Measurements from ENCODE around the gene IL7R.

Gene IL7R

GRCh38 chr5:35904443-35905132 lies 47.9 kb downstream of the IL7R start:
- DNase-seq (ENCODE audit: low read depth in 2 of 2): no peak

GRCh38 chr5:35908228-35908627 lies 51.5 kb downstream of the IL7R start:
- DNase-seq (ENCODE audit: low read depth in 2 of 2): no peak

- no peak for DNase-seq (ENCODE audit: low read depth in 2 of 2)
Observed at GRCh38 chr5:35908814-35909213, 52.1 kb downstream of the IL7R start.

GRCh38 chr5:35919191-35919590 lies 62.5 kb downstream of the IL7R start:
- no peak for DNase-seq (ENCODE audit: low read depth in 2 of 2)

- DNase-seq (ENCODE audit: low read depth in 2 of 2): no peak
Observed at GRCh38 chr5:35920890-35921289, 64.2 kb downstream of the IL7R start.

- DNase-seq (ENCODE audit: low read depth in 2 of 2): no peak
Observed at GRCh38 chr5:35921930-35922329, 65.2 kb downstream of the IL7R start.

GRCh38 chr5:35922468-35922867 lies 65.8 kb downstream of the IL7R start:
- DNase-seq (ENCODE audit: low read depth in 2 of 2): no peak

GRCh38 chr5:35924122-35924949 lies 67.6 kb downstream of the IL7R start:
- no peak for DNase-seq (ENCODE audit: low read depth in 2 of 2)

GRCh38 chr5:35924950-35925722 lies 68.4 kb downstream of the IL7R start:
- peak; percentile 75 to 85 for DNase-seq (ENCODE audit: low read depth in 2 of 2)

- DNase-seq (ENCODE audit: low read depth in 2 of 2): peak in 1 of 2 experiments; percentile 56
Observed at GRCh38 chr5:35926389-35927051, 69.8 kb downstream of the IL7R start.
